ENCODE data around the gene DLG1. TPM values are rescaled to one million over a fixed set of nuclear protein-coding genes. Genes with fewer than 3 reads are reported as not detected.
A peak's percentile ranks its signal among the peaks of the same experiment; 100 is the strongest.
"Not testable (repeated sequence)": the region's sequence is repeated elsewhere in the genome, so short reads cannot be mapped to it uniquely, and the experiment has no call there.

DLG1 gene
- total RNA-seq, 1 experiment from 2014 or later = 111 TPM

DNA sequence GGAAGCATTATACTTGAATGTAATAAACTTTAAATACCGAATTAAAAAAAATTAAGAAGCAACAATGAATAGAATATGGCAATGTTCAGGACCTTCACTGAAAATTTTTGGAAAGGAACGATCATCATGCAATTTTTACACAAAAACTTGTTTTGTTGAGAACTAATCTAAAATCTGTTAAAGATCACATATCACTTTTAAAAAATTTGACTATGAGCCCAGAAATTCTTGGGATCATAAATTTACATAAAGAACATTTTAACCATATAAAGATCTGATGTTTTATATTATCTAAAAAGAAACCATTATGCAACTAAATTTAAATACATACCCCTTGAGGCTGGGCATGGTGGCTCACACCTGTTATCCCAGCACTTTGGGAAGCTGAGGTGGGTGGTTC lies 192.6 kb downstream of the DLG1 start:
- DNase-seq (ENCODE audit: low read depth) = no peak

DNA sequence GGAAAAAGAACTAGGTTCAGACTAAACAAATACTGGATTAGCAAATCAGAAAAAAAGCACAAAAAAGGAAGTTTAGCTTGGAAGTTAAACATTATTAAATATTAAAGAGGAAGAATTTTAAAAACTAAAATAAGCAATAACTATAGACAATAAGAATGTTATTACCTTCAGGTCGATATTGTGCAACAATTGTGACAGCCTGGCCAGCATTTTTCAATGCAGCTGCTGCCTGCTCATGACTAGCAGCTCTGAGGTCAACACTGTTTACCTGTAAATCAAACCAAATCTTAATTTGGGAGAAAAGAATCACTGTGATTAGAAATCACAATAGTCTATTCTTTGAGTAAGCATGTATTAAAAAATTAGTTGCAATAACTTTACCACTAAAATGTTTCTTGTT lies 193.7 kb downstream of the DLG1 start:
- no peak for DNase-seq (ENCODE audit: low read depth)

DNA sequence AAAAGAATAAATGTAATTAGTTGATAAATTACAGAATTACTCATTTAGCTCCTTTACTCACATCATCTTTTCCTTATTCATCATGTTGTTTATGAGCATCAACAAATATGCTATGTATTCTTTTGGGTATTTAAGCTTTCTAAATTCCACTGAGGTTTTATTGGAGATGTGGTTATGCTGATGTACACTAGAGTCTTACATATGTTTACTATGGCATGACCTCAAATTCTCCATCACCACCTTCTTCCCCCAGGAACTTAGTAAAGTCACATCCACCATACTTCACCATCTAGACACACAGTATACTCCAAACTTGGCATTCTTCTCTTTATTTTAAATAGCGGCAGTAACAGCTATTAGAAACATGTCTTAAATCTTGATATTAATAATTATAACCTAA lies 194.6 kb downstream of the DLG1 start:
- DNase-seq (ENCODE audit: low read depth) = no peak

DNA sequence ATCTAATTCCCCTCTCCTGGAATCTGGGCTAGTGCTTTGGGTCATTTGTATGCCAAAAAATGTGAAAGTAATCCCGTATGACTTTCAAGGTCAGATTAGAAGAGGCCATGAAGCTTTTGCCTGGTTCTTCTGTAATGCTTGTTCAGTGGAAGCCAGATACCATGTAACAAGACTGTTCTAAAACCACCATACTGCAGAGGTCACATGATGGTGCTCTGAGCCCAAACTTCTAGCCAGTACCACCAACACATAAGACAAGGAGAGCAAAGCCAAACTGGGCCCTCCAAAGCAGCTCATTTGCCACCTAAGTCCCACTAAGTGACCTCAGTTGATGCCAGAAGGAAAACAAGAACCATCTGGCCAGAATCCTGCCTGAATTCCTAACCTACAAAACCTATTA lies 204.5 kb downstream of the DLG1 start:
- DNase-seq (ENCODE audit: low read depth) = no peak

DNA sequence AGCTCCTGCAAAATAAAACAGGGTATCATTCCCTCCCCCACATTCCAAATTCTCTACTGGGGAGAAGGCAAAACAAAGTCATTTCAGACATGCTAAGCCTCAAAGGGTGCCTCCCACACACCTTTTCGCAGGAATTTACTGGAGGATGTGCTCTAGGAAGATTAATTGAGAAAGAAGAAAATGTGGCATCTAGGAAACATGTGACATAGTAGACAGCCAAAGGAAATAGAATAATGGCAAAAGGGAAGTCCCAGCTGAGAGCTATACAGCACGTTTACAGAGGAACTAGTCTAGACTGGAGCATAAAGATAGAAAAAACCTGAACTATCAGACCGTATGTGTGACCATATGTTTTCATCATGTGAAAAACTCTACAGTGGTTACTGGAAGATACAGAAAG lies 210.0 kb downstream of the DLG1 start:
- no peak for DNase-seq (ENCODE audit: low read depth)

DNA sequence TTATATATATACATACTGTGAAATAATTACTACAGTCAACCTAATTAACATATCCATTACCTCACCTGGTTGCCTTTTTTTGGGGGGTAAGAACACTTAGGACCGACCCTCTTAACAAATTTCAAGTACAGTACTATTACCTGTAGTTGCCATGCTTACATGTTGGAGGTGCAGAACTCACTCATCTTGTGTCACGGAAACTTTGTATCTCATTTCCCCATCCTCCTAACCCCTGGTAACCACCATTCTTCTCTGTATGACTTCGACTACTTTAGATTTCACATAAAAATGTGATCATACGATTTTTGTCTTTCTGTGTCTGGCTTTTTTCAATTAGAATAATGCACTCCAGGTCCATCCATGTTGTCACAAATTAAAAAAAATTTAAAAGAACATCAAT lies 213.3 kb downstream of the DLG1 start:
- no peak for DNase-seq (ENCODE audit: low read depth)

DNA sequence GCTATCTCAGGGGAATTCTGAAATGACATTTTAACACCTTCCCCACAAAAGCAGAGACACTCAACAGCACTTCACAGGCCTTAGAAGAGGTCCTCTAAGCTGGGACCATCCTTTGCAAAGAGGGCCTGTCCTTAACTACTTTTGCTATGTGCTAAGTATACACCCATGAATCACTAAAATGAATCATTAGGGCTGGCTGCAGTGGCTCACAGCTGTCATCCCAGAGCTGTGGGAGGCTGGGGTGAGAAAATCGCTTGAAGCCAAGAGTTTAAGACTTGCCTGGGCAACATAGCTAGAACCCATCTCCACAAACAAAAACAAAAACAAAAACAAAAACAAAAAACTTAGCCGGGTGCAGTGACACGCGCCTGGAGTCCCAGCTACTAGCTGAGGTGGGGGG lies 214.9 kb downstream of the DLG1 start:
- DNase-seq (ENCODE audit: low read depth) = peak; percentile 53

DNA sequence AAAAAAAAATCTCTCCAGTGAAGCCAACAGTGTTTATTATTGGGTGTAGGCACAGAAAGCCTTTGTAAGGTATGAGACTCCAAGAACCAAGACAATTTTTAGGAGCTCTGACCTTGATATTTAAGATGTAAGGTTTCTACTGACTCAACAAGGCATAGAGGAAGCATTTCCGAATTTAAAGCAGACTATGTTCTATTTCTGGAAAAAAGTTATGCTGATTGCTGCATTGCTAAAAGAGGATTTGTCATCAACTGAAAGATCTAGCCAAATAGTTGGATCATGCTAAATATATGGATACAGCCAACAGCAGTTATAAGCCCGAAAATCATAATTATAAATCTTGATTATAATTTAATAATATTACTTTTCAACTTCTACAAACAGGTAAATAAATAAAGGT lies 215.5 kb downstream of the DLG1 start:
- DNase-seq (ENCODE audit: low read depth) = no peak

DNA sequence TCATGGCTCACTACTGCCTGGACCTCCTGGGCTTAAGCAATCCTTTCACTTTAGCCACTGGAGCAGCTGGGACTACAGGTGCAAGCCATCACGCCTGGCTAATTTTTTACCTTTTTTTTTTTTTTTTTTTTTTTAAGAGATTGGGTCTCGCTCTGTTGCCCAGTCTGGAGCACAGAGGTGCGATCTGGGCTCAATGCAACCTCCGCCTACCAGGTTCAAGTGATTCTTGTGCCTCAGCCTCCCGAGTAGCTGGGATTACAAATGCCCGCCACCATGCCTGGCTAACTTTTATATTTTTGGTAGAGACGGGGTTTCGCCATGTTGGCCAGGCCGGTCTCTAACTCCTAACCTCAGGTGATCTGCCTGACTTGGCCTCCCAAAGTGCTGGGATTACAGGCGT lies 218.1 kb downstream of the DLG1 start:
- no peak for DNase-seq (ENCODE audit: low read depth)

DNA sequence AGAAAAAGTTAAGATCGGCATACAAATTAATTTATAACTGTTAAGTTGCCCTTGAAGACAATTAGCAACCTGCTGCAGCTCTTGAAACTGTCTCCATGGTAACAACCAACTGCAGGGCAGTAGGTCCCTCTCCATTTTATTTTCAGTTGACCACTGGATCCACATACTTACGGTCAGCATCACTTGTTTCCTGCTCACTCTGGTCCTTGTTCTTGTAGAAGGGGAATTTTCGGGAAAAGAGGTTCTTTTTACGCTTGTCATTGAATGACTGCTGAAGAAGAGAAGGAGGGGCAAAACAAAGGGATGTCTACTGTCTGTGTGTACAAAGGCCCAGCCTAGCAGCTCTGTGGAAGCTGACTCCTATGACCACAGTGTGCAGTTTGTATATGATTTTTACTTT lies 222.0 kb downstream of the DLG1 start:
- DNase-seq (ENCODE audit: low read depth) = no peak

DNA sequence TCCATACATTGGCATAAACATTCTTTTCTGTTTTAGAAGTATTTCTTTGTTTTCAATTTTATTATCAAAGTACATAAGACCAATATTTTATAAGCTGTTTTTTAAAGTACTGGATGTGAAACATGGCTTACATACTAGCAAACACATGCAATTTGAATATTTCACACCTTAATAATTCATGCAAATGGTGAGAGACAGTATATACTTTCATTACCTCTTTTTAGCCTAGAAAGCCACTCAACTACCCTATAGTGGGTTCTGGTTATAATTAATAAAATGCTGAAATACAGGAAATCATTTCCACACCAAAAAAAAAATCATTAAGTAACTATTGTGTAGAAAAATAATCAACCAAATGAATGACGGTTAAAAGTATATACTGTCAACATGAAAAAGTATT lies 230.3 kb downstream of the DLG1 start:
- no peak for DNase-seq (ENCODE audit: low read depth)

DNA sequence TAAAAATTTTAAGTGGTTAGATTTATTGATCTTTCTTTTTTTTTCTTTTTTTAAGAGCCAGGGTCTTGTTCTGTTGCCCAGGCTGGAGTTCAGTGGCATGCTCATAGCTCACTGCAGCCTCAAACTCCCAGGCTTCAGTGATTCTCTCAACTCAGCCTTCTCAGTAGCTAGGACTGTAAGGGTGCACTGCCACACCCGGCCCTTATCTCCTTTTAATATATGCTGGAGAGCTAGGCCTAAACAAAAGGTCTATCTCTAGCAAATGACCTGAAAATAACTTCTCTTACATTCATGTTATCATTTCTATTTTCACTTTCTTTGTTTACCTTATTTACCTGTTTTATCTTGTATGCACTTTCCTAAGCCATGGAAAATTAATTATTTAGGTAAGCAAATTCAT lies 233.6 kb downstream of the DLG1 start:
- DNase-seq (ENCODE audit: low read depth) = no peak

DNA sequence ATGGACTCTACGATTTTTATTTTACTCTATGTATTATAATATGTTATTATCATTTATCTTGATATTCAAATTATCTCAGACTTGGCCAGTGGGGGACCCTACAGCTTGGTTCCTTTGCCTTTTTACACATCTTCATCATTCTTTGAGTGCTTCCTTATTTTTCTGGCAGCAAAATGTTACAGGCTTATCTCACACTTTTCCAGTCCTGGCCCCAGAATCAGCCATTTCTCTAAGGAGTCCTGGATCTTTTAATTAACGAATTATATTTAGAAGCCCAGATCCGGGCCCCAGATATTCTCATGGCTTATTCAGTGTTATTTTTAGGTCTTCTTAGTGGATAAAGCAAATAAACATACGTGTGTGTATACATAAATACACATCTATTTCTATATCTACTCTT lies 236.0 kb downstream of the DLG1 start:
- no peak for DNase-seq (ENCODE audit: low read depth)

DNA sequence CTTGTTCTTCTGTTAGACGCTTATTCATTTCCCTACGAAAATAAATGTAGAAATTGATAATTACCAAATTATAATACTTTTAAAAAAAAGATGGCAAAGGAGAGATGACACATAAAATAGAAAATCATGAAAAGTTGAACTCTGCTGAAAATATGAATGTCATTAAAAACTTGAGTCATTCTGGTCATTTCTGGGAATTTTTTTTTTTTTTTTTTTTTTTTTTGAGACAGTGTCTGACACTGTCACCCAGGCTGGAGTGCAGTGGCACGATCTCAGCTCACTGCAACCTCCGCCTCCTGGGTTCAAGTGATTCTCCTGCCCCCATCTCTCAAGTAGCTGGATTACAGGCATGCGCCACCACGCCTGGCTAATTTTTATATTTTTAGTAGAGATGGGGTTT lies 246.8 kb downstream of the DLG1 start:
- not testable (repeated sequence) for DNase-seq (ENCODE audit: low read depth)

DNA sequence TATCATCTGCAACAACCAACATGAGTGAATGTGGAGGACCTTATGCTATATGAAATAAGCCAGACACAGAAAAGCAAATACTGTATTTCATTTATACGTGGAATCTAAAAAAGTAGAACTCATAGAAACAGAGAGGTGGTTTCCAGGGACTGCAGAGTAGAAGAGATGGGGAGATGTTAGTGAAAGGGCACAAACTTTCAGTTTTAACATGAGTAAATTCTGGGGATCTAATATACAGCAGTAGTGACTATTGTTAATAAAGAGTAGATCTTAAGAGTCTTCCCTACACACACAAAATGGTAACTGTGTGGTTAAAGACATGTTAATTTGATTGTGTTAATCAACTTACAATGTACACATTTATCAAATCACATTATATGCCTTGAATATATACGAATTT lies 247.9 kb downstream of the DLG1 start:
- DNase-seq (ENCODE audit: low read depth) = no peak

DNA sequence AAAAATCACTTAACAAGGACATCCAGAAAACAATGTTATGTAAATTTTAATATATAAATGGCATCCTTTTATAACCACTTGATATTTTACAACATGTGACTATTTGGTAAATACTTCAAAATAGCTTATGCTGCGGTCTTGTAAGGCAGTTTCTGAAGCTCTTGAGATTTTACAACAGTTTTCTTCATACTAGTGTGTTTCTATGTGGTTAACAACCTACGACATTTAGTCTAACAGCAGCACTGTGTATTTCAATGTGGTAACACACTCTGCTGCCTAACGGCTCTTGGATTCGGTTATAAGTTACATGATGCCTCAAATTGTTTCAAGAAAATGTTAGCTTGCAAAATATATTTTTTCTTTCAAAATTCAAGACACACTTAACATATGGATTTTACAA lies 255.9 kb downstream of the DLG1 start:
- DNase-seq (ENCODE audit: low read depth) = no peak

DNA sequence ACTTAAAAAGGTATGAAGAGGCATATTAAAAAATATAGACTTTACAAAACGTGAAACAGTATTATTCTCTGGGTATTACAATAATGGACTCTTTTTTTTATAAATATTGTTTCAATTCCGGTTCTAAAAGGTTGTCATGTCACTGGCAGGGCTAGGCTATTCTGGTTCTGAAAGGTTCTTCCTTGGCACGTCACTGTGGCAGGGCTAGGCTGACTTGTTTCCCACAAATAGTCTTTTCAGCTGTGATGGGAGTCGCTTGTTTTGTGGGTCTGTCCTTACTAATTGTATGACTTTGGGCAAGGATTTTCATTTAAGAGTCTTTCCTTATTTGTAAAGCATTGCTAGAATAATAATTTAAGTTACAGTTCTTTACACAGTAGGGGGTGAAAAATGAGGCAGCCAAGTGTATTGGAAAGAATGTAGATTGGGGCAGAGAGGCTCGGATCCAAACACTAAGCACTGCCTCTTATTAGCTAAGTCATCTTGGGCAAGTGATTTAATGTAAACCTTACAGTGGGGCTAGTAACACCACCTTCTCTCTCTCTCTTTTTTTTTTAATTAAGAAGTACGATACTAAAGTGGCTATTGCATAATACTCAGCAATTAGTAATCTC lies 256.4 kb downstream of the DLG1 start:
- DNase-seq (ENCODE audit: low read depth) = no peak

DNA sequence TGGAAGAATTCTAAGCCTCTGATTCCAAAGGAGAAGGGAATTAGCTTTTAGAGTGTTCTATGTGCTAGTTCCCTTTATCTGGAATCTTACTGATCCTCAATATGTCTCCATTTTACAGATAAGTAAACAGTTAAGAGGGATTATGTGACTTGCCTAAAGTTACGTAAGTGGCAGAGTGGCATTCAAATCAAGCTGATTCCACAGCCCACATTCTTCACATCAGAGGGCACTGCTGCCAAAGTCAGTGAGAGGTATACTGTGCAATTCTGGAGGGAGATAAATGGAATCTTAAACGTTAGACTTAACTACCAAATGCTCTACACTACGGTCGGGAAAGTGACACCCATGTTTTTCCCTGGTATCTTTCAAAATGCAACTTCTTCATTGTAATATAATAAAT lies 257.8 kb downstream of the DLG1 start:
- no peak for DNase-seq (ENCODE audit: low read depth)

DNA sequence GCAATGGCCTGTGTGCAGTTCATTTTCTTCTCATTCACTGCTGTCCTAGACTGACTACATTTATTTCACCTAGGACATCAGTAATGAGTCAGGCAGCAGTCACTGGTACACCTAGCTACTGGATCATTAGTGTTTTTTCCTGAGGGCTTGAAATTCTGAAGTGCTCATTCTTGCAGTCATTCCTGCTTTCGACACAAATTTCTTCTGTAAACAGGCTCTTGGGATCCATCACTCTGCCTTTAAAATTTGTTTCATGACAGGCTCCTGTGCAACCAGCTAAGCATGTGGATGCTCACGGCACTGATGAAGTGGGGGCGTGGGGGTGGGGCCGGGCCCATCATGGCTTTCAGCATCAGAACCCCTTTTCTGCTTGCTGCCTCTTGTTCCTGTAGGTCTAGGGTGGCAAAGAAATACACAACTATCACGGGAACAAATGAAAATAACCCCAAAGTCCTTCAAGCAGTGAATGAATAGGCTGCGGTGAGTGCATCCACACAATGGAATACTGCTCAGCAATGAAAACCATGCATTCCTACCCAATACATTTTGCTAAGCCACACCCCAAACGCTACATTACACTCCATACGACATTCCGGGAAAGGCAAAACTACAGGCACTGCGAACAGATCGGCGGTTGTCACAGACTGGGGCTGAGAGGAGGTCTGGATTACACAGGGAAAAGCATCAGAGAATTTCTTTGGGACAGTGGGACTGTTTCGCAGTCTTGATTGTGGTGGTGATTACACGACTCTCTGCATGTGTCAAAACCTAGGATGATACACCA lies 259.5 kb downstream of the DLG1 start:
- no peak for DNase-seq (ENCODE audit: low read depth)

DNA sequence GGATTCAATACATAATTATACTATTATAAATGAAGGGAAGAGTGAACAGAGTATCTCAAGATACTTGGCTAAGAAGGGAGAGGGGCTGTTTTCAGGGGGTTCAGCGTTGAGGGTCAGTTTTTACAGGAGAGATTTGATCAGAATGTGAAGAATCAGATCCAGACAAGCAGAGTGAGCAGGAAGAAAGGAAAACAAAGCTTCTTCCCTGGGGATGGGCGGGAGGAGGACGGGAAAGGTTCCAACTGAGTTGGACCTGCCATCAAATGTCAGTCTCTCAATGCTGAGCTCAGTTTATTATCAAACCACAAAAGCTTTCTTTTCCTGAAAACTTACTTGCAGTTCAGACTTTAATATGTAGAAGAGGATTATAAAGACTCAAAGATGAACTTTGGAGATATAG lies 262.8 kb downstream of the DLG1 start:
- no peak for DNase-seq (ENCODE audit: low read depth)

DNA sequence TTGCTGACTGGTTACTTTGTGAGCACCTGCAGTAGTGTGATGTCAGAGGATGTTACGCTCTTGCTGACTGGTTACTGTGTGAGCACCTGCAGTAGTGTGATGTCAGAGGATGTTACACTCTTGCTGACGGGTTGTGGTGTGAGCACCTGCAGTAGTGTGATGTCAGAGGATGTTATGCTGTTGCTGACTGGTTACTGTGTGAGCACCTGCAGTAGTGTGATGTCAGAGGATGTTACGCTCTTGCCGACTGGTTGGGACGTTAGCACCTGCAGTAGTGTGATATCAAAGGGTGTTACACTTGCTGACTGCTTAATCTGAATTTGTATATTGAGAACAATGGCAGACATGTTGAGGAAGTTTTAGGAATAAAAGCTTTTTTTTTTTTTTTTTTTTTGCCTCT lies 263.6 kb downstream of the DLG1 start:
- not testable (repeated sequence) for DNase-seq (ENCODE audit: low read depth)

DNA sequence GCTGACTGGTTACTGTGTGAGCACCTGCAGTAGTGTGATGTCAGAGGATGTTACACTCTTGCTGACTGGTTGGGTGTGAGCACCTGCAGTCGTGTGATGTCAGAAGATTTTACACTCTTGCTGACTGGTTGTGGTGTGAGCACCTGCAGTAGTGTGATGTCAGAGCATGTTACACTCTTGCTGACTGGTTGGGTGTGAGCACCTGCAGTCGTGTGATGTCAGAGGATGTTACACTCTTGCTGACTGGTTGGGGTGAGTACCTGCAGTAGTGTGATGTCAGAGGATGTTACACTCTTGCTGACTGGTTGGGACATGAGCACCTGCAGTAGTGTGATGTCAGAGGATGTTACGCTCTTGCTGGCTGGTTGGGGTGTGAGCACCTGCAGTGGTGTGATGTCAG lies 264.6 kb downstream of the DLG1 start:
- not testable (repeated sequence) for DNase-seq (ENCODE audit: low read depth)

DNA sequence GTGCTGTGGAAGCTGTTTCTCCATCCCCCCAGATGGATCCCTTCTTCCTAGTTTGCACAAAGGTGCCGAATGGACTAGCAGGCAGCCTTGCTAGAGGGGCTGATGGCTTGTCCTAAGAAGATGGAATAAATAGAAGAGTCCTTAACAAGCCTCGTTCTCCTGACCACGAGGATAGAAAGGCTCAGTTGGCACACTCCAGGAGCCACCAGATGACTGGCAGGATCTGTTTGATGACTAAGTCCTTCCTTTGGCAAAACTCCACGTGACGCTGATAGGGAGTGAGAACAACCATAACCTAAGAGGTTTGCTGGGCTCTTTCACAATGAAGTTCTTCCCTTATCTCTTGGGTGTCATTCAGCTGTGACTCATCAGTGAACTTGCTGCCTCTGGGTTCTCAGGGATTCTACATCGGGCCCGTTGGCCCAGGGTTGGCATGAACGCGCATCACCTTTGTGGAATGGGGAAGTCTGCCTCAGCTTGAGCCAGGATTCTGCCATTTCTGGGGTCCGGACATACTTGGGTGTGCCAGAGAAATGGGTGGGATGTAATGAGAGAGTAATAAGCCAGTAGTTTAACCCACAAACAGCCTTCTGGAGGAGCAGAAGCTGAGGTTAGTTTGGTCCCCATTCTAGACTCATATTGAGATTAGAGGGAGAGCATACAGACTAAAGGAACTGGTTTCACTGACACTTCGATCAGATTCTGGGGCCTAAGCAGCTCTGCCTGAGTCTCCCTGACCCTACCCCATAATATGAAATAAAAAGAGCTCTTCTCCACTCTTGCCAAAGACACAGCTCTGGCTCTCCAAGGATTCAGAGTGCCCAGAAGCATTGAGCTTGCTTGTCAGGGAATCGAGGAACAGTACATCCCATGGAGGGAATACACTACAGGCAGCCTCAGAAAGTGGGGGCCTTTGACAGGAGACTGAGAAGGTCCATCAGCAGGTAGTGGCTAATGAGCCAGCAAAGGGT lies 266.8 kb downstream of the DLG1 start:
- peak; percentile 98 for DNase-seq (ENCODE audit: low read depth)
